WTC11 (cell line): ENCODE results near the gene KYNU. TPM values are rescaled to one million over a fixed set of nuclear protein-coding genes. Genes with fewer than 3 reads are reported as not detected.

Experiments
- ATAC-seq: fragments of 200-7000 bp; cut with Tn5 transposase; 2 replicates; pipeline ENCODE4 v1.10.0; 2021; ENCODE audit warnings: mild to moderate bottlenecking, moderate library complexity
- CTCF ChIA-PET: fragments of 300-600 bp; sonication (Branson Sonifier 250); formaldehyde crosslinking; loops from one replicate; lab custom pipeline; 2021; ENCODE audit warnings: antibody characterized with exemption; lab: Charles Lee
- POLR2A ChIA-PET: fragments of 350-600 bp; sonication (Branson Sonifier 250); formaldehyde crosslinking; loops from one replicate; lab custom pipeline; 2021; ENCODE audit warnings: antibody characterized with exemption; lab: Charles Lee
- DNase-seq: peaks from one replicate; pipeline ENCODE4 v3.0.0; 2021; ENCODE audit warnings: low spot score
- H3K27ac Mint-ChIP-seq: 2 replicates; pipeline ENCODE4 v1.8.0; 2021; ENCODE audit warnings: mixed read lengths
- H3K27me3 Mint-ChIP-seq: 2 replicates; pipeline ENCODE4 v1.8.0; 2021; ENCODE audit warnings: low read depth, mild to moderate bottlenecking, moderate library complexity, mixed read lengths
- H3K36me3 Mint-ChIP-seq: 2 replicates; pipeline ENCODE4 v1.8.0; 2021; ENCODE audit warnings: mixed read lengths
- H3K4me1 Mint-ChIP-seq: 2 replicates; pipeline ENCODE4 v1.8.0; 2022; ENCODE audit warnings: mixed read lengths
- H3K4me3 Mint-ChIP-seq: 2 replicates; pipeline ENCODE4 v1.8.0; 2021; ENCODE audit warnings: mild to moderate bottlenecking, moderate library complexity, mixed read lengths
- H3K9me3 Mint-ChIP-seq: 2 replicates; pipeline ENCODE4 v1.8.0; 2021; ENCODE audit warnings: mixed read lengths
- EMX1 ChIP-seq: fragments of 250-450 bp; sonication (Bioruptor Pico); IDR thresholded peaks from 2 replicates; pipeline ENCODE4 v1.8.0; 2021; ENCODE audit warnings: mild to moderate bottlenecking
- KAT7 ChIP-seq: sonication (generic); formaldehyde crosslinking; IDR thresholded peaks from 2 replicates; pipeline ENCODE4 v1.8.1; 2023; ENCODE audit warnings: missing genetic modification reagents, mild to moderate bottlenecking, borderline replicate concordance
- MAX ChIP-seq: sonication (generic); formaldehyde crosslinking; IDR thresholded peaks from 2 replicates; pipeline ENCODE4 v1.8.0; 2022; ENCODE audit warnings: mild to moderate bottlenecking, missing genetic modification reagents
- NFATC4 ChIP-seq: fragments of 250-450 bp; sonication (Bioruptor Pico); IDR thresholded peaks from 2 replicates; pipeline ENCODE4 v1.9.0; 2021; ENCODE audit warnings: mild to moderate bottlenecking
- NR3C1 ChIP-seq: sonication (generic); formaldehyde crosslinking; conservative IDR thresholded peaks from 2 replicates; pipeline ENCODE4 v1.8.1; 2023; ENCODE audit warnings: low read depth, mild to moderate bottlenecking, missing genetic modification reagents
- PRRX2 ChIP-seq: fragments of 250-450 bp; sonication (Bioruptor Pico); IDR thresholded peaks from 2 replicates; pipeline ENCODE4 v1.8.0; 2021; ENCODE audit warnings: mild to moderate bottlenecking
- SMAD4 ChIP-seq: sonication (generic); formaldehyde crosslinking; IDR thresholded peaks from 2 replicates; pipeline ENCODE4 v1.8.0; 2022; ENCODE audit warnings: mild to moderate bottlenecking, missing genetic modification reagents
- SOX15 ChIP-seq: fragments of 250-450 bp; sonication (Bioruptor Pico); IDR thresholded peaks from 2 replicates; pipeline ENCODE4 v1.9.0; 2021; ENCODE audit warnings: mild to moderate bottlenecking
- SP1 ChIP-seq: sonication (generic); formaldehyde crosslinking; conservative IDR thresholded peaks from 2 replicates; pipeline ENCODE4 v1.8.1; 2022; ENCODE audit warnings: missing genetic modification reagents
- USF2 ChIP-seq: sonication (generic); formaldehyde crosslinking; IDR thresholded peaks from 2 replicates; pipeline ENCODE4 v1.8.1; 2023; ENCODE audit warnings: mild to moderate bottlenecking, missing genetic modification reagents, moderate library complexity
- ZMAT4 ChIP-seq: fragments of 250-450 bp; sonication (Bioruptor Pico); IDR thresholded peaks from 2 replicates; pipeline ENCODE4 v1.9.0; 2021; ENCODE audit warnings: mild to moderate bottlenecking
- ZNF219 ChIP-seq: sonication (generic); formaldehyde crosslinking; IDR thresholded peaks from 2 replicates; pipeline ENCODE4 v1.8.0; 2023; ENCODE audit warnings: missing genetic modification reagents, mild to moderate bottlenecking, borderline replicate concordance
- total RNA-seq: library from RNA; stranded (reverse); gene quantifications from 3 replicates; pipeline ENCODE4 v1.2.3, GENCODE V29; 2021
- TF ChIP-seq, protein P1 (sequence below): fragments of 250-450 bp; sonication (Bioruptor Pico); IDR thresholded peaks from 2 replicates; pipeline ENCODE4 v1.9.0; 2021; ENCODE audit warnings: moderate library complexity, mild to moderate bottlenecking, inconsistent platforms, borderline replicate concordance
- TF ChIP-seq, protein P2 (sequence below): sonication (generic); formaldehyde crosslinking; IDR thresholded peaks from 2 replicates; pipeline ENCODE4 v1.8.1; 2023; ENCODE audit warnings: mild to moderate bottlenecking, moderate library complexity, missing genetic modification reagents
- TF ChIP-seq, protein P3 (sequence below): sonication (generic); formaldehyde crosslinking; IDR thresholded peaks from 2 replicates; pipeline ENCODE4 v1.8.0; 2023; ENCODE audit warnings: mild to moderate bottlenecking, missing genetic modification reagents
- TF ChIP-seq, protein P4 (sequence below): sonication (generic); formaldehyde crosslinking; IDR thresholded peaks from 2 replicates; pipeline ENCODE4 v1.8.0; 2022; ENCODE audit warnings: mild to moderate bottlenecking, missing genetic modification reagents

Gene KYNU
- total RNA-seq, 1 experiment from 2014 or later: 0.85 TPM

GRCh38 chr2:142848023-142848606, 29.3 kb upstream of the KYNU start:
- peaks cover 9% of the 10 kb centered on the region for H3K4me1 Mint-ChIP-seq
- ATAC-seq (no peak), DNase-seq (no peak)
- H3K27ac Mint-ChIP-seq: no peak overlapping the region
- ChIA-PET POLR2A (no interaction called here), CTCF (no interaction called here)
- H3K9me3 Mint-ChIP-seq: no peaks in the 10 kb centered on the region
- H3K27me3 Mint-ChIP-seq: no peaks in the 10 kb centered on the region
- TF ChIP-seq ZNF219 (CRISPR knock-in tag) (no peak), EMX1 (no peak), PRRX2 (no peak), NR3C1 (CRISPR knock-in tag) (no peak), ZMAT4 (CRISPR knock-in tag) (no peak), MAX (CRISPR knock-in tag) (no peak), SP1 (CRISPR knock-in tag) (no peak), USF2 (CRISPR knock-in tag) (no peak), NFATC4 (CRISPR knock-in tag) (no peak), SOX15 (no peak), SMAD4 (CRISPR knock-in tag) (no peak)
- TF ChIP-seq, protein P1, sequence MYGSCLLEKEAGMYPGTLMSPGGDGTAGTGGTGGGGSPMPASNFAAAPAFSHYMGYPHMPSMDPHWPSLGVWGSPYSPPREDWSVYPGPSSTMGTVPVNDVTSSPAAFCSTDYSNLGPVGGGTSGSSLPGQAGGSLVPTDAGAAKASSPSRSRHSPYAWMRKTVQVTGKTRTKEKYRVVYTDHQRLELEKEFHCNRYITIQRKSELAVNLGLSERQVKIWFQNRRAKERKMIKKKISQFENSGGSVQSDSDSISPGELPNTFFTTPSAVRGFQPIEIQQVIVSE (CRISPR knock-in tag): no peak
- TF ChIP-seq, protein P2, sequence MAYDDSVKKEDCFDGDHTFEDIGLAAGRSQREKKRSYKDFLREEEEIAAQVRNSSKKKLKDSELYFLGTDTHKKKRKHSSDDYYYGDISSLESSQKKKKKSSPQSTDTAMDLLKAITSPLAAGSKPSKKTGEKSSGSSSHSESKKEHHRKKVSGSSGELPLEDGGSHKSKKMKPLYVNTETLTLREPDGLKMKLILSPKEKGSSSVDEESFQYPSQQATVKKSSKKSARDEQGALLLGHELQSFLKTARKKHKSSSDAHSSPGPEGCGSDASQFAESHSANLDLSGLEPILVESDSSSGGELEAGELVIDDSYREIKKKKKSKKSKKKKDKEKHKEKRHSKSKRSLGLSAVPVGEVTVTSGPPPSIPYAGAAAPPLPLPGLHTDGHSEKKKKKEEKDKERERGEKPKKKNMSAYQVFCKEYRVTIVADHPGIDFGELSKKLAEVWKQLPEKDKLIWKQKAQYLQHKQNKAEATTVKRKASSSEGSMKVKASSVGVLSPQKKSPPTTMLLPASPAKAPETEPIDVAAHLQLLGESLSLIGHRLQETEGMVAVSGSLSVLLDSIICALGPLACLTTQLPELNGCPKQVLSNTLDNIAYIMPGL (CRISPR knock-in tag): no peak
- TF ChIP-seq, protein P3, sequence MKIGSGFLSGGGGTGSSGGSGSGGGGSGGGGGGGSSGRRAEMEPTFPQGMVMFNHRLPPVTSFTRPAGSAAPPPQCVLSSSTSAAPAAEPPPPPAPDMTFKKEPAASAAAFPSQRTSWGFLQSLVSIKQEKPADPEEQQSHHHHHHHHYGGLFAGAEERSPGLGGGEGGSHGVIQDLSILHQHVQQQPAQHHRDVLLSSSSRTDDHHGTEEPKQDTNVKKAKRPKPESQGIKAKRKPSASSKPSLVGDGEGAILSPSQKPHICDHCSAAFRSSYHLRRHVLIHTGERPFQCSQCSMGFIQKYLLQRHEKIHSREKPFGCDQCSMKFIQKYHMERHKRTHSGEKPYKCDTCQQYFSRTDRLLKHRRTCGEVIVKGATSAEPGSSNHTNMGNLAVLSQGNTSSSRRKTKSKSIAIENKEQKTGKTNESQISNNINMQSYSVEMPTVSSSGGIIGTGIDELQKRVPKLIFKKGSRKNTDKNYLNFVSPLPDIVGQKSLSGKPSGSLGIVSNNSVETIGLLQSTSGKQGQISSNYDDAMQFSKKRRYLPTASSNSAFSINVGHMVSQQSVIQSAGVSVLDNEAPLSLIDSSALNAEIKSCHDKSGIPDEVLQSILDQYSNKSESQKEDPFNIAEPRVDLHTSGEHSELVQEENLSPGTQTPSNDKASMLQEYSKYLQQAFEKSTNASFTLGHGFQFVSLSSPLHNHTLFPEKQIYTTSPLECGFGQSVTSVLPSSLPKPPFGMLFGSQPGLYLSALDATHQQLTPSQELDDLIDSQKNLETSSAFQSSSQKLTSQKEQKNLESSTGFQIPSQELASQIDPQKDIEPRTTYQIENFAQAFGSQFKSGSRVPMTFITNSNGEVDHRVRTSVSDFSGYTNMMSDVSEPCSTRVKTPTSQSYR (CRISPR knock-in tag): no peak
- no peaks in the 10 kb centered on the region for H3K36me3 Mint-ChIP-seq
- H3K4me3 Mint-ChIP-seq: no peak overlapping the region

GRCh38 chr2:142849820-142850219, 27.6 kb upstream of the KYNU start:
- no peak for DNase-seq
- ATAC-seq: no peak
- Mint-ChIP-seq H3K4me1 (peaks cover 7% of the 10 kb centered on the region; the same call in 1 of the 2 replicates), H3K27me3 (no peaks in the 10 kb centered on the region), H3K9me3 (no peaks in the 10 kb centered on the region), H3K4me3 (no peak overlapping the region), H3K27ac (no peak overlapping the region), H3K36me3 (no peaks in the 10 kb centered on the region)
- TF ChIP-seq, protein P4, sequence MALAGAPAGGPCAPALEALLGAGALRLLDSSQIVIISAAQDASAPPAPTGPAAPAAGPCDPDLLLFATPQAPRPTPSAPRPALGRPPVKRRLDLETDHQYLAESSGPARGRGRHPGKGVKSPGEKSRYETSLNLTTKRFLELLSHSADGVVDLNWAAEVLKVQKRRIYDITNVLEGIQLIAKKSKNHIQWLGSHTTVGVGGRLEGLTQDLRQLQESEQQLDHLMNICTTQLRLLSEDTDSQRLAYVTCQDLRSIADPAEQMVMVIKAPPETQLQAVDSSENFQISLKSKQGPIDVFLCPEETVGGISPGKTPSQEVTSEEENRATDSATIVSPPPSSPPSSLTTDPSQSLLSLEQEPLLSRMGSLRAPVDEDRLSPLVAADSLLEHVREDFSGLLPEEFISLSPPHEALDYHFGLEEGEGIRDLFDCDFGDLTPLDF (CRISPR knock-in tag): no peak
- TF ChIP-seq KAT7 (CRISPR knock-in tag): no peak
- POLR2A ChIA-PET: no interaction called here
- CTCF ChIA-PET: no interaction called here
